ENCODE data around the gene FAHD1. TPM values are rescaled to one million over a fixed set of nuclear protein-coding genes. Genes with fewer than 3 reads are reported as not detected.

The FAHD1 gene
- total and polyA plus RNA-seq, 2 experiments from 2014 or later: 76.6 to 101 TPM

- H3K4me1 ChIP-seq (ENCODE audit: insufficient read depth): no peaks in the 10 kb centered on the region
- H3K4me3 ChIP-seq: no peak overlapping the region
- no peaks in the 10 kb centered on the region for H3K27me3 ChIP-seq
- no peaks in the 10 kb centered on the region for H3K9me3 ChIP-seq (ENCODE audit: low read depth)
- peaks cover 15% of the 10 kb centered on the region for H3K79me2 ChIP-seq
- no peaks in the 10 kb centered on the region for H3K9me2 ChIP-seq (replicated peaks; ENCODE audit: insufficient read depth)
- TF ChIP-seq EZH2 (IDR thresholded peaks at IDR 0.05; ENCODE audit: borderline replicate concordance) (no peak), CTCF (IDR thresholded peaks at IDR 0.05; ENCODE audit: poor library complexity) (no peak), EZH2phosphoT487 (IDR thresholded peaks at IDR 0.05; ENCODE audit: low read depth, severe bottlenecking, unreplicated experiment) (no peak)
- no peak for DNase-seq (ENCODE audit: low spot score)
- no peaks in the 10 kb centered on the region for H3K36me3 ChIP-seq (replicated peaks; ENCODE audit: insufficient read depth, low read depth)
- 97% methylated on average over 34 of the region's 35 CpGs for WGBS (ENCODE audit: low lambda C conversion rate, missing lambda C conversion rate)
- H4K20me1 ChIP-seq (ENCODE audit: insufficient read depth, poor library complexity, severe bottlenecking): no peaks in the 10 kb centered on the region
- no peak overlapping the region for H2AFZ ChIP-seq
- H3K4me2 ChIP-seq: no peak overlapping the region
- H3K27ac ChIP-seq: no peak overlapping the region
Observed at GRCh38 chr16:1818873-1819525, 8.0 kb upstream of the FAHD1 start.

DNA sequence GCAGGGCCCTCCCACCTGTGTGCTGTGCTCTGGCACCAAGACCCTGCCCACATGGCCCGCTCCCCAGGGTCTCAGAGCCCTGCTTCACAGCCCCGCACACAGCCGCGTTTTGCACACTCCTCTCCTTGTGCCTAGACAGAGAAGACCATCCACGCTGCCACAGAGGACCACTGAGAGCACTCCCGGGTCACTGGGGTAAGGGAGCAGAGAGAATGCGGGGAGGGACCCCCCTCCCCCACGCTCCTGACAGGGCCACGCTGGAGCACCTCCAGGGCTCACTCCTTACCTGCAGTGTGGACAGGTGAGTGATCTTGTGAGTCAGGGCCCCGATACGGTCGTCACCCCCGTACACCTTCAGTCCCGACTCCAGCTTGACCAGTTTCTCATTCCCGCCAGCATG is 7.4 kb upstream of the FAHD1 start:
- Histone ChIP-seq H3K9me2 (replicated peaks; ENCODE audit: insufficient read depth) (no peaks in the 10 kb centered on the region), H3K27ac (no peak overlapping the region), H3K4me2 (no peak overlapping the region), H3K79me2 (peaks cover 22% of the 10 kb centered on the region), H2AFZ (no peak overlapping the region), H4K20me1 (ENCODE audit: insufficient read depth, poor library complexity, severe bottlenecking) (no peaks in the 10 kb centered on the region), H3K27me3 (no peaks in the 10 kb centered on the region), H3K9me3 (ENCODE audit: low read depth) (no peaks in the 10 kb centered on the region), H3K36me3 (replicated peaks; ENCODE audit: insufficient read depth, low read depth) (no peaks in the 10 kb centered on the region), H3K4me1 (ENCODE audit: insufficient read depth) (no peaks in the 10 kb centered on the region), H3K4me3 (no peak overlapping the region)
- no peak for DNase-seq (ENCODE audit: low spot score)
- TF ChIP-seq EZH2 (IDR thresholded peaks at IDR 0.05; ENCODE audit: borderline replicate concordance): no peak
- TF ChIP-seq CTCF (IDR thresholded peaks at IDR 0.05; ENCODE audit: poor library complexity): no peak
- TF ChIP-seq EZH2phosphoT487 (IDR thresholded peaks at IDR 0.05; ENCODE audit: low read depth, severe bottlenecking, unreplicated experiment): no peak
- 95% methylated on average over 15 of the region's 15 CpGs for WGBS (ENCODE audit: low lambda C conversion rate, missing lambda C conversion rate)

DNA sequence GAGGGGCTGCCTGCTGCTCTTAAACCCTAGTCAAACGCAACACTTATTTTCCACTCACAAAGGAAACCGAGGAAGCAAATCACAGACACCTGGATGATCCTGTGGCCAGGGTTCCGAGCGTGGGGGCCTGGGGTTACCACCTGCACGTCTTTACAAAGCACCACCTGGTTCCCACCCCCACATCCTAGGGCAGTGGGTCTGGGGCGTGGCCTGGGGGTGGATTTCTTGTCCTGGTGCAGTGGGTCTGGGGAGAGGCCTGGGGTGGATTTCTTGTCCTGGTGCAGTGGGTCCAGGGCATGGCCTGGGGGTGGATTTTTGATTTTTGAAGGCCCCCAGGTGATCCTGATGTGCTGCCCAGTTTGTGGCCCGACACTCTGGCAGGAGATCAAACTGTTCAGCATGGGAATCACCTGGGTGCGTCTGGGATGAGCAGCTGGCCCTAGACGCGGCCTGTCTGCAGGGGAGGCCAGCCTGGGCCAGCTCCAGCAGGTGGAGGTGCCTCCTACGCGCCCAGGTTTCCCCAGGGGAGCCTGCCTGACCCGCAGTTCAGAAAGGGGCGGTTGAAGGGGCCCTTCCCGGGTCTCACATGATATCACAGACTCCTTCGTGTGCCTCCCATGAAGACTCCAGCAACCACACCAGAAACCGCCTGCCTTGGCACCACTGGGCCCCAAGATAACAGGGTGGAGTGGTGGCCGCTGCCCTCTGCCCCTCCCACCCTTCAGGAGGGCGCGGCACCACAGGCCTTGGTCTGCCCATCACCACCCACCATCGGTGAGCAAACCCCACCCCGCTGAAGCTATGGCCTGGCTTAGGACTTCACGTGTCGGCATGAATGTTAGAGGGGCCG is 6.7 kb upstream of the FAHD1 start:
- WGBS (ENCODE audit: low lambda C conversion rate, missing lambda C conversion rate): 95% methylated on average over 25 of the region's 25 CpGs
- no peak overlapping the region for H3K4me3 ChIP-seq
- no peaks in the 10 kb centered on the region for H4K20me1 ChIP-seq (ENCODE audit: insufficient read depth, poor library complexity, severe bottlenecking)
- no peaks in the 10 kb centered on the region for H3K36me3 ChIP-seq (replicated peaks; ENCODE audit: insufficient read depth, low read depth)
- H3K9me3 ChIP-seq (ENCODE audit: low read depth): no peaks in the 10 kb centered on the region
- H3K27ac ChIP-seq: no peak overlapping the region
- no peak for DNase-seq (ENCODE audit: low spot score)
- no peak overlapping the region for H2AFZ ChIP-seq
- no peak overlapping the region for H3K4me2 ChIP-seq
- no peaks in the 10 kb centered on the region for H3K27me3 ChIP-seq
- H3K79me2 ChIP-seq: peaks cover 27% of the 10 kb centered on the region
- H3K4me1 ChIP-seq (ENCODE audit: insufficient read depth): peaks cover under 1% of the 10 kb centered on the region
- TF ChIP-seq EZH2 (IDR thresholded peaks at IDR 0.05; ENCODE audit: borderline replicate concordance) (no peak), EZH2phosphoT487 (IDR thresholded peaks at IDR 0.05; ENCODE audit: low read depth, severe bottlenecking, unreplicated experiment) (no peak), CTCF (IDR thresholded peaks at IDR 0.05; ENCODE audit: poor library complexity) (no peak)
- no peaks in the 10 kb centered on the region for H3K9me2 ChIP-seq (replicated peaks; ENCODE audit: insufficient read depth)
